Loucy (cell line): ENCODE data around the gene NMT1.

Source experiments
- EZH2phosphoT487 ChIP-seq: fragments of 200-600 bp; IDR thresholded peaks from 2 replicates; pipeline ENCODE4 v1.6.1; 2018; ENCODE audit warnings: antibody characterized with exemption, mild to moderate bottlenecking, moderate library complexity, borderline replicate concordance
- TF ChIP-seq, protein P1 (sequence below): fragments of 200-600 bp; sonication (generic); conservative IDR thresholded peaks from 2 replicates; pipeline ENCODE4 v1.5.1; 2014; ENCODE audit warnings: mild to moderate bottlenecking, antibody characterized with exemption, low read length

GRCh38 chr17:45016823-45017222, 44.3 kb upstream of the NMT1 start:
- TF ChIP-seq, protein P1, sequence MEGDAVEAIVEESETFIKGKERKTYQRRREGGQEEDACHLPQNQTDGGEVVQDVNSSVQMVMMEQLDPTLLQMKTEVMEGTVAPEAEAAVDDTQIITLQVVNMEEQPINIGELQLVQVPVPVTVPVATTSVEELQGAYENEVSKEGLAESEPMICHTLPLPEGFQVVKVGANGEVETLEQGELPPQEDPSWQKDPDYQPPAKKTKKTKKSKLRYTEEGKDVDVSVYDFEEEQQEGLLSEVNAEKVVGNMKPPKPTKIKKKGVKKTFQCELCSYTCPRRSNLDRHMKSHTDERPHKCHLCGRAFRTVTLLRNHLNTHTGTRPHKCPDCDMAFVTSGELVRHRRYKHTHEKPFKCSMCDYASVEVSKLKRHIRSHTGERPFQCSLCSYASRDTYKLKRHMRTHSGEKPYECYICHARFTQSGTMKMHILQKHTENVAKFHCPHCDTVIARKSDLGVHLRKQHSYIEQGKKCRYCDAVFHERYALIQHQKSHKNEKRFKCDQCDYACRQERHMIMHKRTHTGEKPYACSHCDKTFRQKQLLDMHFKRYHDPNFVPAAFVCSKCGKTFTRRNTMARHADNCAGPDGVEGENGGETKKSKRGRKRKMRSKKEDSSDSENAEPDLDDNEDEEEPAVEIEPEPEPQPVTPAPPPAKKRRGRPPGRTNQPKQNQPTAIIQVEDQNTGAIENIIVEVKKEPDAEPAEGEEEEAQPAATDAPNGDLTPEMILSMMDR: peak; percentile 62
- TF ChIP-seq EZH2phosphoT487: no peak
